Progenitor cell of endocrine pancreas (in vitro differentiated cells): Measurements from ENCODE around the gene MTMR3. TPM values are rescaled to one million over a fixed set of nuclear protein-coding genes. Genes with fewer than 3 reads are reported as not detected.

Experiments
- DNase-seq: peaks from one replicate; pipeline ENCODE4 v3.0.0; 2021; ENCODE audit warnings: low spot score; ENCODE audit not compliant: unreplicated experiment
- H3K27ac Mint-ChIP-seq: 2 replicates; pipeline ENCODE4 v1.8.0; 2021; ENCODE audit warnings: mild to moderate bottlenecking, moderate library complexity, mixed read lengths
- H3K27me3 Mint-ChIP-seq: 2 replicates; pipeline ENCODE4 v1.8.0; 2021; ENCODE audit warnings: mixed read lengths
- H3K36me3 Mint-ChIP-seq: 2 replicates; pipeline ENCODE4 v1.8.0; 2022; ENCODE audit warnings: mixed read lengths; ENCODE audit not compliant: insufficient read depth
- H3K4me1 Mint-ChIP-seq: 2 replicates; pipeline ENCODE4 v1.8.0; 2021; ENCODE audit warnings: low read depth, mixed read lengths
- H3K4me3 Mint-ChIP-seq: 2 replicates; pipeline ENCODE4 v1.8.0; 2021; ENCODE audit warnings: low read depth, mild to moderate bottlenecking, moderate library complexity, mixed read lengths
- H3K9me3 Mint-ChIP-seq: 2 replicates; pipeline ENCODE4 v1.8.0; 2021; ENCODE audit warnings: low read depth, mixed read lengths
- CTCF ChIP-seq: fragments of 200-600 bp; sonication (generic); IDR thresholded peaks from one replicate; pipeline ENCODE4 v1.5.0; 2021; ENCODE audit warnings: antibody characterized with exemption, mild to moderate bottlenecking; ENCODE audit not compliant: unreplicated experiment
- total RNA-seq: library from RNA; stranded (reverse); gene quantifications from 2 replicates; pipeline ENCODE4 v1.2.1, GENCODE V29; 2021

The MTMR3 gene
- total RNA-seq, 1 donor from 2014 or later = 51.0 TPM

GRCh38 chr22:29887358-29887757, 4.4 kb downstream of the MTMR3 start:
- no peak for DNase-seq
- Mint-ChIP-seq H3K27ac (no peak overlapping the region), H3K36me3 (no peaks in the 10 kb centered on the region), H3K4me1 (peaks cover 10% of the 10 kb centered on the region), H3K9me3 (no peaks in the 10 kb centered on the region), H3K27me3 (no peaks in the 10 kb centered on the region), H3K4me3 (no peak overlapping the region)
- no peak for TF ChIP-seq CTCF

- no peak for TF ChIP-seq CTCF
- Mint-ChIP-seq H3K27me3 (no peaks in the 10 kb centered on the region), H3K36me3 (peaks cover 2% of the 10 kb centered on the region), H3K27ac (no peak overlapping the region), H3K4me3 (no peak overlapping the region), H3K4me1 (peaks cover 11% of the 10 kb centered on the region), H3K9me3 (no peaks in the 10 kb centered on the region)
- DNase-seq = no peak
These were observed 7.8 kb downstream of the MTMR3 start for GRCh38 chr22:29890760-29891159.

GRCh38 chr22:29892315-29893156, 9.6 kb downstream of the MTMR3 start:
- TF ChIP-seq CTCF = no peak
- Mint-ChIP-seq H3K27me3 (no peaks in the 10 kb centered on the region), H3K4me1 (peaks cover 11% of the 10 kb centered on the region), H3K36me3 (peaks cover 5% of the 10 kb centered on the region), H3K4me3 (no peak overlapping the region), H3K9me3 (no peaks in the 10 kb centered on the region), H3K27ac (no peak overlapping the region)
- no peak for DNase-seq

- peak overlapping the region; percentile 51 for H3K27ac Mint-ChIP-seq
- no peak for TF ChIP-seq CTCF
- peaks cover 5% of the 10 kb centered on the region for H3K4me1 Mint-ChIP-seq
- no peak for DNase-seq
- peaks cover 3% of the 10 kb centered on the region for H3K36me3 Mint-ChIP-seq
- no peaks in the 10 kb centered on the region for H3K9me3 Mint-ChIP-seq
- H3K27me3 Mint-ChIP-seq = no peaks in the 10 kb centered on the region
- no peak overlapping the region for H3K4me3 Mint-ChIP-seq
These were observed 18.4 kb downstream of the MTMR3 start for GRCh38 chr22:29901354-29901753.

GRCh38 chr22:29903371-29903770, 20.4 kb downstream of the MTMR3 start:
- Mint-ChIP-seq H3K36me3 (peaks cover 2% of the 10 kb centered on the region), H3K27me3 (no peaks in the 10 kb centered on the region), H3K9me3 (no peaks in the 10 kb centered on the region), H3K27ac (no peak overlapping the region), H3K4me1 (peaks cover 16% of the 10 kb centered on the region), H3K4me3 (no peak overlapping the region)
- no peak for TF ChIP-seq CTCF
- no peak for DNase-seq
